ENCODE data around the gene RAB31.
"Not testable (repeated sequence)": the region's sequence is repeated elsewhere in the genome, so short reads cannot be mapped to it uniquely, and the experiment has no call there.

Gene RAB31

DNA sequence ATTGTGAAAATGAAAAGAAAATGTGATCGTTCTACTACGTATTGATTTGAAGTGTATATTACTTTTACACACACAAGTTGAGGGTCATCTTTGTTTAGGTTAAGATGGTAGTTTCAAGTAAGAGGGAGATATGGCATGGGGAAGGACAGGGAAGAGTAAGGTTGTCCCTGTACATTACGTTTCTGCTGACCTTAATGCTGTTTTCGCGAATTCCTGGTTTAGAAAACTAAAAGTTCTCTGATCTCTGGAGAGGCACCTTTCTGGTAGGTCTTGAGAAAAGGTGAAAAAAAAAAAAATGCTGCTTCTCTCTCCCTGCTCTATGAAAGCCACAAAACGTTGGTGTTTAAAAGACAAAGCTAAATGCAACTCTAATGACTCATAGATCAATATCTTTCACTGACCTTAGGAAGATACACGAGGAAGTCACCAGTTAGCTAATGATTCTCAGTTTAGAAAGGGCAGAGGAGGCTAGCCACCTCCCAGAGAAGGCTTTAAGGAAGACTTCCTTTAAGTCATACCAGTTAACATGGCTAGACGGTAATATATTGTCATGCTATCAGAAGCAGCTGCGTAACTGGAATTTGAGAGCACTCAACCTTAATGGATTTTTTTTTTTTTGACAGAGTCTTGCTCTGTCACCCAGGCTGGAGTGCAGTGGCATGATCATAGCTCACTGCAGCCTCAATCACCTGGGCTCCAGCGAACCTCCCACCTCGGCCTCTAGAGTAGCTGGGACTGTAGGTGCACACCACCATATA lies 190.9 kb downstream of the RAB31 start:
- no peak for DNase-seq

- not testable (repeated sequence) for DNase-seq
Observed at GRCh38 chr18:9899550-9899930, 191.4 kb downstream of the RAB31 start.

GRCh38 chr18:9900699-9901098 lies 192.6 kb downstream of the RAB31 start:
- DNase-seq, result no peak

- no peak for DNase-seq
Observed at GRCh38 chr18:9901377-9901776, 193.3 kb downstream of the RAB31 start.

DNA sequence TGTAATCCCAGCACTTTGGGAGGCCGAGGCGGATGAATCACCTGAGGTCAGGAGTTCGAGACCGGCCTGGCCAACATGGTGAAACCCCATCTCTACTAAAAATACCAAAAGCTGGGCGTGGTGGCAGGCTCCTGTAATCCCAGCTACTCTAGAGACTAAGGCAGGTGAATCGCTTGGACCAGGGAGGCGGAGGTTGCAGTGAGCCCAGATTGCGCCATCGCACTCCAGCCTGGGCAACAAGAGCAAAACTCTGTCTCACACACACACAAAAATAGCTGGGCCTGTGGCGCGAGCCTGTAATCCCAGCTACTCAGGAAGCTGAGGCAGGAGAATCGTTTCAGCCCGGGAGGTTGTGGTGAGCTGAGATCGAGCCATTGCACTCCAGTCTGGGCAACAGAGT lies 194.2 kb downstream of the RAB31 start:
- not testable (repeated sequence) for DNase-seq

DNA sequence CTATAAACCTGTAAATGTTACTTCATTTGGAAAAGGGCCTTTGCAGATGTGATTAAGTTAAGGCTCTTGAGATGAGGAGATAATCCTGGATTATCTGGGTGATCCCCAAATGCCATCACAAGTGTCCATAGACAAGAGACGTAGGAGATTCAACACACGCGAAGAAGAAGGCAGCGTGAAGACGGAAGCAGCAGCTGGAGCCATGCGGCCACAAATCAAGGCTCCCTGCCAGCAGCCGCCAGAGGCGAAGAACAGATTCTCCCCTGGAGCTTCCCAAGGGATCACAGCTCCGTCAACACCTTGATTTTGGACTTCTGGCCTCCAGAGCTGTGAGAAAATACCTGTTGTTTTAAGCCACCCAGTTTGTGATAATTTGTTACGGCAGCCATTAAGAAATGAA lies 194.7 kb downstream of the RAB31 start:
- DNase-seq, result no peak

DNA sequence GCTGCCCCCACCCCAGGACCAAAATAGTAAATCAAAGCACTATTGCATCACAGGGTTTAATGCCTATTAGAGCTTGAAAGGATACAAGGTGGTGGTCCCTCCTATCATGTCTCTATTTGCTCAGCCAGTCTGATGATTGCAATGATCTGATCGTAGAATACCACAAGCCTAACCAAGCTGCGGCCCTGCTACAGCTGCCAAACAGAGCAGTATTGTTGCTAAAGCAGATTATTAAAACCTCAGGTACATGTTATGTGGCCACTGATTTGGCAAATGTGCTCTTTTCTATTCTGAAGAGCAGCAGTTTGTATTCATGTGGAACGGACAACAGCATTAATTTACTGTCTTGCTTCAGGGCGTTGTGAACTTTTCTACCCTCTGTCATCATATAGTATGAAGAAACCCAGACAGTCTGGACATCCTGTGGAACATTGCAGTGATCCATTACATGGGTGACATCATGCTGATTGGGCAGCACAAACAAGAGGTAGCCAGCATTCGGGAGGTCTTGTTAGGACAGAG lies 197.4 kb downstream of the RAB31 start:
- no peak for DNase-seq

DNA sequence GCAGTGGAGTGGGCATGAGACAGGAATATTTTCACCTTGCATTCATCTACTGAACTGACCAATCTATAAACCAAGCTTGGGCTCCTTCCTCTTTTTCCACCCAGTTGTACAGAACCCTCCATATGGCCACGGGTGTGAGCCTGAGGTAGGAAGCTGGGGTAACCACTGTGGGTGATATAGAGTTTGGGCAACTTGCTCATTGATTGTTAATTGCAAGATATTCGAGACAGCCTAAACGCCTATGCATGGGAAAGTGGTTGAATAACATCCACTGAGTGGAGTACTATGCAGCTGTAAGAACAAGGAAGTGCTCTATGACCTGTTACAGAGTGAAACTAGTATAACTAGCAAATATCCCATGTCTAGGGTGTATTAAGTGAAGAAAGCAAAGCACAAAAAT lies 198.4 kb downstream of the RAB31 start:
- no peak for DNase-seq

- no peak for DNase-seq
Observed at GRCh38 chr18:9907867-9908266, 199.8 kb downstream of the RAB31 start.

DNA sequence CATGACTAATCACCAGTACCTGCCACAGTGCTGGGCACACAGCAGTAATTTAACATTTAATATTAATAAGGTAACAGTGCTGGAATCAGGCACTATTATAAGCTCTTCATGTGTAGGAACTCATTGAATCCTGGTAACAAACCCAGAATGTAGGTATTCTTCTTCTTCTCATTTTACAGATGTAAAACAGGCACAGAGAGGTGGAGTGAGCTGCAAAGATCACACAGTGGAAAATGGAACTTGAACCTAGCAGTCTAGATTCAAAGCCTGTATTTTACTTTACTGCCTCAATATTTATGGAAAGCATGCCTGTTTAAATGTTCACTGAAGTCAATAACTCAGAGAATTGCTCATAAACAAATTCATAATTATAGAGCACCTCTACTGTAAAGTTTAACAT lies 202.0 kb downstream of the RAB31 start:
- no peak for DNase-seq

GRCh38 chr18:9910661-9911060 lies 202.6 kb downstream of the RAB31 start:
- DNase-seq, result no peak

DNA sequence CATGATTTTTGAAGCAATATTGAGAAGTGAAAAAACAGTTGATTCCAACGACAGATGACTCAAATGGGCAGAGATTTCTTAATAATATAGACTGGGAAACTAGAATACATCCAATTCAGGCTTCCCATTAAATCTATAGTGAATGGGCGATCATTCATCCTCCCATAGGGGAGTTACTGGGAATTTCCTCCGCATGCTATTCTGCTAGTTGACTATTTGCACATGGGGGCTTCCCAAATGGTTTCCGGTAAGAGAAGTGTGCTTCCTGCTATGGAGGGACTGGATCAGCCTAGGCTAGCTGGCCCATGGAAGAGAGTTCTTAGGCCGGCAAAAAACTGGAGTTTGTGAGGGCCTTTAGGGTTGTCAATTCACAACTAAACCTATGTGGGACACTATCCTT lies 203.1 kb downstream of the RAB31 start:
- no peak for DNase-seq

All from stimulated activated CD4-positive, alpha-beta T cell treated with anti-CD3 and anti-CD28 coated beads, Interleukin-4, amount 100 ng/mL, for 1 hour (primary cell).